GM12878 (cell line): ENCODE results near the gene KLHL5. TPM values are rescaled to one million over a fixed set of nuclear protein-coding genes. Genes with fewer than 3 reads are reported as not detected.
A peak's percentile ranks its signal among the peaks of the same experiment; 100 is the strongest.

Experiments used
- ATAC-seq: fragments of 200-7000 bp; cut with Tn5 transposase; 3 replicates; pipeline ENCODE4 v1.9.1; 2020; ENCODE audit warnings: mild to moderate bottlenecking, moderate library complexity
- BruUV-seq: library from RNA; stranded (reverse); fragments of 400-500 nt; replicated peaks from 2 replicates; lab custom pipeline; 2021; lab: Mats Ljungman, UMichigan
- CTCF ChIA-PET: fragments of 300-600 bp; sonication (Branson Sonifier 250); formaldehyde crosslinking; extraction: SDS; loops from one replicate; lab custom pipeline; 2021; ENCODE audit warnings: inconsistent platforms; lab: Yijun Ruan, JAX
- POLR2A ChIA-PET: fragments of 350-600 bp; formaldehyde crosslinking; extraction: SDS; loops from one replicate; lab custom pipeline; 2021; ENCODE audit warnings: inconsistent platforms; lab: Charles Lee
- RAD21 ChIA-PET: fragments of 300-600 bp; sonication (Branson Sonifier 250); formaldehyde crosslinking; loops from one replicate; lab custom pipeline; 2023; ENCODE audit warnings: antibody characterized with exemption; ENCODE audit not compliant: unreplicated experiment; lab: Charles Lee
- SMC1A ChIA-PET: fragments of 300-600 bp; sonication (Branson Sonifier 250); formaldehyde crosslinking; loops from one replicate; lab custom pipeline; 2023; ENCODE audit not compliant: unreplicated experiment, uncharacterized antibody; lab: Charles Lee
- DNase-seq: peaks from one replicate; pipeline ENCODE4 v3.0.0-alpha.2; 2011; ENCODE audit warnings: low read depth, low spot score
- FAIRE-seq: peaks from 3 replicates; lab custom pipeline; 2011; peaks lifted over from hg19 to GRCh38; lab: Jason Lieb, UNC
- H2AFZ ChIP-seq: 2 replicates; pipeline ENCODE4 v1.6.0; 2011; ENCODE audit warnings: low read depth, low read length, control low read depth; ENCODE audit not compliant: control insufficient read depth
- H3K27ac ChIP-seq: 2 replicates; pipeline ENCODE4 v1.5.1; 2011; ENCODE audit warnings: control low read depth; ENCODE audit not compliant: control insufficient read depth, insufficient read depth
- H3K27me3 ChIP-seq, 2 experiments: replicated peaks in 1 of 2; 2 replicates each; pipeline versions ENCODE4 v1.6.0 to v1.6.1; 2011; ENCODE audit warnings: low read length in 1 of 2; ENCODE audit not compliant: control insufficient read depth in 2 of 2, insufficient read depth in 2 of 2
- H3K36me3 ChIP-seq, 2 experiments: 2 replicates each; pipeline ENCODE4 v1.5.1; 2011; ENCODE audit warnings: low read length in 1 of 2; ENCODE audit not compliant: control insufficient read depth in 2 of 2, insufficient read depth in 2 of 2
- H3K4me1 ChIP-seq: 2 replicates; pipeline ENCODE4 v1.6.1; 2011; ENCODE audit warnings: mild to moderate bottlenecking, low read length, moderate library complexity, mixed read lengths; ENCODE audit not compliant: control insufficient read depth, insufficient read depth
- H3K4me2 ChIP-seq: 2 replicates; pipeline ENCODE4 v1.6.0; 2011; ENCODE audit warnings: control low read depth; ENCODE audit not compliant: control insufficient read depth, insufficient read depth
- H3K4me3 ChIP-seq: fragments of 200-600 bp; sonication (generic); 2 replicates; pipeline ENCODE4 v1.5.1; 2016
- H3K79me2 ChIP-seq: 2 replicates; pipeline ENCODE4 v1.6.0; 2011; ENCODE audit warnings: low read length; ENCODE audit not compliant: control insufficient read depth, insufficient read depth
- H3K9ac ChIP-seq: 2 replicates; pipeline ENCODE4 v1.8.0; 2011; ENCODE audit warnings: low read length, control low read depth, mixed read lengths; ENCODE audit not compliant: control insufficient read depth, insufficient read depth
- H3K9me3 ChIP-seq: replicated peaks from 3 replicates; pipeline ENCODE4 v1.5.1; 2011; ENCODE audit warnings: mild to moderate bottlenecking, low read length; ENCODE audit not compliant: control insufficient read depth, insufficient read depth
- H4K20me1 ChIP-seq: 2 replicates; pipeline ENCODE4 v1.6.0; 2011; ENCODE audit not compliant: control insufficient read depth, insufficient read depth
- ATF7 ChIP-seq: fragments of 450-650 bp; IDR thresholded peaks from 2 replicates; pipeline ENCODE4 v1.6.1; 2016; ENCODE audit warnings: low read depth, mild to moderate bottlenecking
- BMI1 ChIP-seq: fragments of 450-650 bp; IDR thresholded peaks from 2 replicates; pipeline ENCODE4 v1.6.1; 2016; ENCODE audit warnings: mild to moderate bottlenecking, moderate library complexity, borderline replicate concordance
- CBX5 ChIP-seq: sonication (generic); IDR thresholded peaks from 2 replicates; pipeline ENCODE4 v1.6.1; 2016; ENCODE audit warnings: low read depth, moderate library complexity, mild to moderate bottlenecking, inconsistent platforms
- CHD1 ChIP-seq: IDR thresholded peaks from 2 replicates; pipeline ENCODE4 v1.6.1; 2012; ENCODE audit warnings: low read depth, low read length, improper control_type of control experiment
- CHD4 ChIP-seq: fragments of 200-600 bp; sonication (generic); IDR thresholded peaks from 2 replicates; pipeline ENCODE4 v1.6.1; 2016; ENCODE audit warnings: mild to moderate bottlenecking
- DPF2 ChIP-seq: fragments of 450-650 bp; IDR thresholded peaks from 2 replicates; pipeline ENCODE4 v1.6.1; 2017; ENCODE audit warnings: mild to moderate bottlenecking
- EP300 ChIP-seq, 2 experiments: fragments of 150-350 bp in 1 of 2; IDR thresholded peaks; 2 replicates each; pipeline ENCODE4 v1.6.1; 2011 to 2012; ENCODE audit warnings: low read depth in 2 of 2, low read length in 2 of 2, borderline replicate concordance in 1 of 2, improper control_type of control experiment in 1 of 2, inconsistent platforms in 1 of 2; ENCODE audit not compliant: control insufficient read depth in 1 of 2
- HDAC2 ChIP-seq: fragments of 200-600 bp; sonication (generic); IDR thresholded peaks from 2 replicates; pipeline ENCODE4 v1.6.1; 2017
- IKZF2 ChIP-seq, 2 experiments: fragments of 450-650 bp; IDR thresholded peaks; 2 replicates each; pipeline ENCODE4 v1.6.1; 2017; ENCODE audit warnings: mild to moderate bottlenecking in 2 of 2, moderate library complexity in 2 of 2
- MYB ChIP-seq: fragments of 150-350 bp; IDR thresholded peaks from 2 replicates; pipeline ENCODE4 v1.6.1; 2014; ENCODE audit warnings: mild to moderate bottlenecking, low read depth, low read length, borderline replicate concordance
- NFXL1 ChIP-seq: fragments of 450-650 bp; IDR thresholded peaks from 2 replicates; pipeline ENCODE4 v1.6.1; 2017; ENCODE audit warnings: antibody characterized with exemption, mild to moderate bottlenecking, borderline replicate concordance
- NR2F1 ChIP-seq: fragments of 450-650 bp; conservative IDR thresholded peaks from 2 replicates; pipeline ENCODE4 v1.6.1; 2017; ENCODE audit warnings: mild to moderate bottlenecking
- POLR2AphosphoS2 ChIP-seq: IDR thresholded peaks from 2 replicates; pipeline ENCODE4 v1.6.1; 2011; ENCODE audit warnings: low read depth, mild to moderate bottlenecking, low read length, improper control_type of control experiment, moderate library complexity
- RAD21 ChIP-seq: IDR thresholded peaks from 2 replicates; pipeline ENCODE4 v1.6.1; 2011; ENCODE audit warnings: mild to moderate bottlenecking, low read depth, low read length, moderate library complexity; ENCODE audit not compliant: insufficient read depth
- RB1 ChIP-seq: fragments of 450-650 bp; formaldehyde crosslinking; IDR thresholded peaks from 2 replicates; pipeline ENCODE4 v1.6.1; 2017; ENCODE audit warnings: mild to moderate bottlenecking, borderline replicate concordance
- RELB ChIP-seq: fragments of 450-650 bp; IDR thresholded peaks from 2 replicates; pipeline ENCODE4 v1.6.1; 2017; ENCODE audit warnings: low read depth, mild to moderate bottlenecking, moderate library complexity
- RFX5 ChIP-seq: IDR thresholded peaks from 2 replicates; pipeline ENCODE4 v1.6.1; 2011; ENCODE audit warnings: low read depth, low read length, improper control_type of control experiment
- SMARCA5 ChIP-seq: fragments of 450-650 bp; IDR thresholded peaks from 2 replicates; pipeline ENCODE4 v1.6.1; 2017; ENCODE audit warnings: mild to moderate bottlenecking
- STAT1 ChIP-seq: fragments of 450-650 bp; conservative IDR thresholded peaks from 2 replicates; pipeline ENCODE4 v1.6.1; 2014; ENCODE audit warnings: antibody characterized with exemption, mild to moderate bottlenecking
- YY1 ChIP-seq: IDR thresholded peaks from 2 replicates; pipeline ENCODE4 v1.6.1; 2011; ENCODE audit warnings: low read depth, mild to moderate bottlenecking, low read length
- WGBS: methylation state at CpG from one replicate; pipeline ENCODE4 v1.1.6; 2016; ENCODE audit warnings: low lambda C conversion rate; ENCODE audit not compliant: insufficient replicate concordance, insufficient coverage; ENCODE audit errors: missing lambda C conversion rate; 5-methylcytosine and 5-hydroxymethylcytosine counted together
- in situ Hi-C: fragments of 300-500 bp; cut with MboI; formaldehyde crosslinking; loops from 9 replicates; pipeline ENCODE4 v1.14.3; 2018; ENCODE audit warnings: mixed read lengths
- intact Hi-C: fragments of 100-400 bp; cut with micrococcal nuclease; formaldehyde crosslinking; loops from one replicate; pipeline ENCODE4 v1.14.2; 2022; ENCODE audit not compliant: unreplicated experiment
- polyA plus RNA-seq, 11 experiments: library from polyadenylated mRNA; depleted of rRNA in 4 of 11; unstranded in 6 of 11; stranded (reverse) in 5 of 11; fragments of >200 nt; fragmentation: Nextera tagmentation in 4 of 11; fragmentation: Illumina TruSeq in 1 of 11; extraction: Ambion mirVana in 4 of 11; extraction: Trizol in 1 of 11; gene quantifications; 1 replicate in 1 of 11; 2 replicates in 10 of 11; pipeline versions ENCODE4 v1.2.1 to v1.2.3, GENCODE V29; 2011 to 2016; ENCODE audit warnings: inconsistent platforms in 2 of 11, missing spikeins in 2 of 11, low read depth in 1 of 11
- total RNA-seq, 4 experiments: library from RNA; depleted of rRNA in 3 of 4; stranded (reverse); fragments of >200 nt in 3 of 4; fragmentation: Illumina TruSeq in 1 of 4; extraction: Trizol in 1 of 4; gene quantifications; 2 replicates each; pipeline versions ENCODE4 v1.2.1 to v1.2.3, GENCODE V29; 2013 to 2021
- TF ChIP-seq, protein P1 (sequence below): IDR thresholded peaks from 2 replicates; pipeline ENCODE4 v1.6.1; 2011; ENCODE audit warnings: low read depth, mild to moderate bottlenecking, low read length, moderate library complexity, borderline replicate concordance; ENCODE audit errors: extremely low read depth
- TF ChIP-seq, protein P2 (sequence below): fragments of 450-650 bp; formaldehyde crosslinking; IDR thresholded peaks from 2 replicates; pipeline ENCODE4 v1.4.0; 2022; ENCODE audit warnings: mild to moderate bottlenecking, moderate library complexity

KLHL5 gene
- total and polyA plus RNA-seq, 10 of the 15 experiments (the other 5 are each of a cell fraction or from before 2014, with no cell fraction given), result 4.7 to 27.3 (median 12.6) TPM

- Histone ChIP-seq H3K4me2 (peak overlapping the region; percentile 69; the same call in 1 of the 2 replicates), H3K36me3 (no peaks in the 10 kb centered on the region), H3K4me1 (peaks cover 31% of the 10 kb centered on the region), H2AFZ (peak overlapping the region; percentile 85), H3K4me3 (no peak overlapping the region), H3K9me3 (no peaks in the 10 kb centered on the region), H3K27ac (peak overlapping the region; percentile 53), H3K9ac (no peak overlapping the region), H3K27me3 (no peaks in the 10 kb centered on the region), H4K20me1 (no peaks in the 10 kb centered on the region), H3K79me2 (no peaks in the 10 kb centered on the region)
- CTCF ChIA-PET, result interaction anchor here (1.0 to 1.8 kb wide), 5 partner anchors 9 to 135 kb away, joined by 3 to 5 read pairs (median 3); no protein-coding TSS in a partner anchor
- WGBS, result 43% methylated on average over 4 of the region's 4 CpGs
- no peak for DNase-seq
- SMC1A ChIA-PET, result interaction anchor here (0.8 to 2.3 kb wide), 6 partner anchors 9 to 197 kb away, joined by 3 to 7 read pairs (median 4); no protein-coding TSS in a partner anchor
- FAIRE-seq, result no peak
- RAD21 ChIA-PET, result interaction anchor here (0.8 to 2.3 kb wide), 8 partner anchors 9 to 278 kb away, joined by 3 to 10 read pairs (median 4); no protein-coding TSS in a partner anchor
- no TSS peak for BruUV-seq
- intact Hi-C loops, result no loop called here
- peak; percentile 68 for ATAC-seq
- in situ Hi-C loops, result loop anchor here (10.0 to 25.0 kb wide), 2 partner anchors 275 to 587 kb away; no protein-coding TSS in a partner anchor
- POLR2A ChIA-PET, result interaction anchor here (1.2 to 3.3 kb wide), 3 partner anchors 10 to 13 kb away, joined by 7 to 20 read pairs (median 12); no protein-coding TSS in a partner anchor
- TF ChIP-seq EP300 (IDR thresholded peaks at IDR 0.05; ENCODE audit: borderline replicate concordance in 1 of 2, control insufficient read depth in 1 of 2, low read depth in 2 of 2, low read length in 2 of 2) (no peak), CHD4 (no peak), BMI1 (no peak), IKZF2 (IDR thresholded peaks at IDR 0.05) (peak; percentile 35 to 36; a peak in 1 of 4 replicates), RELB (0 out of 2 replicates have a peak, but pooled peaks have one; percentile 33), YY1 (no peak), NFXL1 (no peak), ATF7 (no peak), MYB (no peak), RB1 (no peak), RFX5 (no peak), CBX5 (no peak), STAT1 (no peak), CHD1 (no peak), DPF2 (0 out of 2 replicates have a peak, but pooled peaks have one; percentile 12), RAD21 (no peak), SMARCA5 (no peak), POLR2AphosphoS2 (no peak), NR2F1 (peak; percentile 55), HDAC2 (no peak)
- TF ChIP-seq, protein P1, sequence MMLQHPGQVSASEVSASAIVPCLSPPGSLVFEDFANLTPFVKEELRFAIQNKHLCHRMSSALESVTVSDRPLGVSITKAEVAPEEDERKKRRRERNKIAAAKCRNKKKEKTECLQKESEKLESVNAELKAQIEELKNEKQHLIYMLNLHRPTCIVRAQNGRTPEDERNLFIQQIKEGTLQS, result no peak
- TF ChIP-seq, protein P2, sequence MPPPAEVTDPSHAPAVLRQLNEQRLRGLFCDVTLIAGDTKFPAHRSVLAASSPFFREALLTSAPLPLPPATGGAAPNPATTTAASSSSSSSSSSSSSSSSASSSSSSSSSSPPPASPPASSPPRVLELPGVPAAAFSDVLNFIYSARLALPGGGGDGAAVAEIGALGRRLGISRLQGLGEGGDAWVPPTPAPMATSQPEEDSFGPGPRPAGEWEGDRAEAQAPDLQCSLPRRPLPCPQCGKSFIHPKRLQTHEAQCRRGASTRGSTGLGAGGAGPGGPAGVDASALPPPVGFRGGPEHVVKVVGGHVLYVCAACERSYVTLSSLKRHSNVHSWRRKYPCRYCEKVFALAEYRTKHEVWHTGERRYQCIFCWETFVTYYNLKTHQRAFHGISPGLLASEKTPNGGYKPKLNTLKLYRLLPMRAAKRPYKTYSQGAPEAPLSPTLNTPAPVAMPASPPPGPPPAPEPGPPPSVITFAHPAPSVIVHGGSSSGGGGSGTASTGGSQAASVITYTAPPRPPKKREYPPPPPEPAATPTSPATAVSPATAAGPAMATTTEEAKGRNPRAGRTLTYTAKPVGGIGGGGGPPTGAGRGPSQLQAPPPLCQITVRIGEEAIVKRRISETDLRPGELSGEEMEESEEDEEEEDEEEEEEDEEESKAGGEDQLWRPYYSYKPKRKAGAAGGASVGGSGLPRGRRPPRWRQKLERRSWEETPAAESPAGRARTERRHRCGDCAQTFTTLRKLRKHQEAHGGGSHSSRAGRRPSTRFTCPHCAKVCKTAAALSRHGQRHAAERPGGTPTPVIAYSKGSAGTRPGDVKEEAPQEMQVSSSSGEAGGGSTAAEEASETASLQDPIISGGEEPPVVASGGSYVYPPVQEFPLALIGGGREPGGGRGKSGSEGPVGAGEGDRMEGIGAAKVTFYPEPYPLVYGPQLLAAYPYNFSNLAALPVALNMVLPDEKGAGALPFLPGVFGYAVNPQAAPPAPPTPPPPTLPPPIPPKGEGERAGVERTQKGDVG (CRISPR knock-in tag), result no peak
Observed at GRCh38 chr4:39037491-39037825, 24.6 kb upstream of the KLHL5 start.
